NOMO-1 treated with dmso at 0.1 percent for 144 hours (cell line): ENCODE measurements around the gene PXDC1.

Experiments used
- DNase-seq: peaks from one replicate; lab custom pipeline; 2025; ENCODE audit not compliant: unreplicated experiment; lab: John Stamatoyannopoulos, UW

Gene PXDC1, protein sequence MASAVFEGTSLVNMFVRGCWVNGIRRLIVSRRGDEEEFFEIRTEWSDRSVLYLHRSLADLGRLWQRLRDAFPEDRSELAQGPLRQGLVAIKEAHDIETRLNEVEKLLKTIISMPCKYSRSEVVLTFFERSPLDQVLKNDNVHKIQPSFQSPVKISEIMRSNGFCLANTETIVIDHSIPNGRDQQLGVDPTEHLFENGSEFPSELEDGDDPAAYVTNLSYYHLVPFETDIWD

GRCh38 chr6:3751077-3751729 is at the start of gene PXDC1:
PXDC1 (minus strand) TSS chr6:3751713; CDS start chr6:3751531, 182 bp downstream.
- DNase-seq = no peak

GRCh38 chr6:3800850-3801591 is 49.5 kb upstream of the PXDC1 start:
- no peak for DNase-seq

DNA sequence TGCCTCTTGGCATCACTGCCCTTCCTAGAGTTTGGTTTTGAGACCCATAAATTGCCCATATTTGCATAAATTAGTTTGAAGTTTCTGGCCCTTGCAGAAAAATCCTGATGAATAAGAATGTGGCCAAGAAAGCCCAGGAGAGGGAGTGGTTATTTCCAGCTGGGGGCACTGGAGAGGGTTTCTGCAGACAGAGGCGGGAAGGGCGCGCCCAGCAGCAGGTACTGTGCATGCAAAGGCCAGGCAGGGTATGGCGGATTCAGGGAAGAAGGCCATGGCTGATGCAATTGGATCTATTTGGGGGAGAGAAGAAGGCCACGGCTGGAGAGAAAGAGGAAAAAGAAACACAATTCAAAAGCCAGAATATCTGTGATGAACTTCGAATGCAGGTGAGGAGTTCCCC is 48.2 kb upstream of the PXDC1 start:
- DNase-seq = no peak

DNA sequence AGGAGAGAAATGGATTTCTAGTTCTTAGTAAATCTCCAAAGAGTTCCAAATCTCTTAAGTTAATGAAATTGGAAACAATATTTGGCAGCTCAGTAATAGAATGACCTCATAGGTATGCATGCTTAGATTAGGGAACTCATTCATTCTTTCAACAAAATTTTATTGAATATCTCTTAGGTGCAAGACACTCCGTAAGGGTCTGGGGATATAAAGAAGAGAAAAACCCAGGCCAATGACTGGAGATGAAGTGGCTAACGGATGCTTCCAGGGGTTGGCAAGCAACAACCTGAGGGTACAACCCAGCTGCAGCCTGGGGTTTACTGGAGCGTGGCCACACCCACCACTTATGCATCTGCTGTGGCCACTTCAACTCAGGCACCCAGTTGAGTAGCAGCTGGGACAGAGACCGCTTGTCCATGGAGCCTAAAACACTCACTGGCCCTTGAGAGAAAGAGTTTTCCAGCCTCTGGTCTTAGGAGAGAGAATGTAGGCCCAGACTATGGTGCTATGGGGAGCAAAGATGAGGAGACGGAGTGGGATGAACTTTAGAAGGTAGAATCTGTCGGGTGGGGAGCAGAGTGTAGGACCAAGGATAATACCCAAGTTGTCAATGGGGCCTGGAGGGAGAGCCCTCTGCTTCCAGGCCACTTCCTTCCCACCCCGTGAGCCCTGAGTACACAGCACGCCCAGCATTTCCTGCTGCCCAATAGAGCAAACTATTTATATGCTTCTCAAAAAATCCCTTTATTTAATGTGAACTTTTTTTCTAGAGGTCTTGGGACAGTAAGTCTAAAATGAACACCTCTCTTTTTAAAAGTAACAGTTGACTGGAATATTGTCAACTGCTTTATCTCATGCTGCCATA is 46.8 kb upstream of the PXDC1 start:
- no peak for DNase-seq

DNA sequence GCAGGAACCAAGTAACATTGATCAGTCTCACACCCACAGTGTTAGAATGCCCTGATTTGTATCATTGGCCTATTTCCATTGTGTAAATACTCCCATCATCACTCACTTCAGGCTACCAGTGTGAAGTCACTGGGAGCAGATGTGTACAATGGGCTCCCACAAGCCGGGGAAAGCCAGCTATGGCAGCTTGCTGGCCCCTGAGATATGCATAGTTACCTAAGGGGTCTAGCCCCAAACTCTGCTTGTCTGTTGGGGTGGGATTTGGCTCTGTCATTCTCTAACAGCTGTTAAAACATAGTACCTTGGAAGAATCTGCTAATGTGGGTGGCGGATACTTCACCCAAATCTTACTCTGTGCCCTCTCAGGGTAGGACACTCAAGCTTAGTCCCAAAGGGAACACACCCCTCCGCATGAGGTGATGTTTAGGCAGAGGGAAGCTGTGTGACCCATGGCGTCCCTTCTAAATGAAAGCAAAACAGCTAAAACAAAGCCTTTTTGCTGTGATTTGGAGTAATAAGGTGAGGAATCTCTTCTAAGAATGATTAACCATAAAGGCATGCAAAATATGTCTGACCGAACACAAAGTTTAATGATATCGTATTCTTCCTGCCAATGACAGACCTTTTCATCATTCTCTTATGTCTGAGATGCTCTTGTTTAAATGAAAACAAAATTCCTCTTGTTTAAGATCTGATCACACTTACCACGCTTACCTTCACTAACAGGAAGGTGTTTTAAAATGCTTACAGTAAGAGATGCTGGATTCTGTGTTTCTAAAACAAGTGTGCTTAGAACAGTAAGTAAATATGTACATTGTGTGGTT is 45.9 kb upstream of the PXDC1 start:
- no peak for DNase-seq

DNA sequence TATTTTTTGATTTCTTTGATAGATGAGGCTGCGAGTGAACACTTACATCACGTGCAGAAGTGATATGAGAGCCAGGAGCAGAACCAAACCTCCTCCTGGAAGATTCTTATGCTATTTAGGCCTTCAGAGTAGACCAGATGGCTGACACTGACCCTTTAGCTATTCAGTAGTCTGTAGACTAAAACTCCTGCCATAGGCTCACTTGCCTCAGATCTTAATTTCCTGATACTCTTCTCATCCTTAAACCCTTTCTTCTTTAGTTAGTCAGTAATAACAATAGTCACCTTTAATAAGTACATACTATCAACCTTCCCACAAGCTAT is 45.2 kb upstream of the PXDC1 start:
- no peak for DNase-seq

DNA sequence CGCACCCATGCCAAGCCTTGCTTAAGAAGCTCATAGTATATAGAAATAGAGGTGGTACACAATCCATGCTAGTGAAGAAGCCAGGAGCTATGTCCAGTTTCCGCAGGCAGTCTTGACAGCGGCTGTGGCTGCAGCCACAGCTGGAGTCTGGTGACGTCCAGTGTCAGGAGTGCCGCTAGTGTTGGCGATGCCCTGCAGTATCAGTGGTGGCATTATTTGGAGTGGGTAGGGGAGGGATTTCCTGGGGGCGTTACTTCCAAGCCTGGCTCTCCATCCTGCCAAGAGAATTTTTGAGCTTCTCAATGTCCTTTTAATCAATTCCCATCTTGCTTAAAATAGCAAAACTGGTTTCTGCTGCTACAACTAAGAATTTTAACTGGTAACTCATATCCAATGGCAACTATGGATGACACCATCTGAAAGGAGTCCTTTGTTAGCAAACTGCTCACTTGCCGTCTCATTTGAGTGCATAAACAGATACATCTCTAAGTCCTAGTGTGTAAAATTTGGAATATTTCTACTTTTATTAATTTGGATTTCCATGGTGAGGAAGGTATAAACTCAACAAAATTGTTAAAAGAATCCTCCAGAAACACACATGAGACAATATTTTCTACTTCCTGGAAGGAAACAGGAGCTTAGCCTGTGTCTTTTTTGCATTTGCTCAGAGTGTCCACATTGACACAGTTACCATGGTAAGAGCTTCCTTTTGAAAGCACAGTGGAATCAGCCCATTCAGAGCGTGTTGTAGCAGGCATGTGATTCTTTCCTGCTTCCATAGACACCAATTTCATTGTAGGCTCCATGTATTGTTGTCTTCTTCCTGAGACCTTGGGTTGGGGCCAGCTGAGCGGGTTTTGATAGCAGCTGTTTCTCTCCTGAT is 44.6 kb upstream of the PXDC1 start:
- DNase-seq = no peak

GRCh38 chr6:3794092-3794491 is 42.6 kb upstream of the PXDC1 start:
- no peak for DNase-seq

GRCh38 chr6:3793545-3793944 is 42.0 kb upstream of the PXDC1 start:
- DNase-seq = no peak

GRCh38 chr6:3791526-3792203 is 40.2 kb upstream of the PXDC1 start:
- no peak for DNase-seq

- DNase-seq = no peak
These were observed 38.5 kb upstream of the PXDC1 start for GRCh38 chr6:3789896-3790558.

GRCh38 chr6:3789018-3789895 is 37.7 kb upstream of the PXDC1 start:
- DNase-seq = no peak

DNA sequence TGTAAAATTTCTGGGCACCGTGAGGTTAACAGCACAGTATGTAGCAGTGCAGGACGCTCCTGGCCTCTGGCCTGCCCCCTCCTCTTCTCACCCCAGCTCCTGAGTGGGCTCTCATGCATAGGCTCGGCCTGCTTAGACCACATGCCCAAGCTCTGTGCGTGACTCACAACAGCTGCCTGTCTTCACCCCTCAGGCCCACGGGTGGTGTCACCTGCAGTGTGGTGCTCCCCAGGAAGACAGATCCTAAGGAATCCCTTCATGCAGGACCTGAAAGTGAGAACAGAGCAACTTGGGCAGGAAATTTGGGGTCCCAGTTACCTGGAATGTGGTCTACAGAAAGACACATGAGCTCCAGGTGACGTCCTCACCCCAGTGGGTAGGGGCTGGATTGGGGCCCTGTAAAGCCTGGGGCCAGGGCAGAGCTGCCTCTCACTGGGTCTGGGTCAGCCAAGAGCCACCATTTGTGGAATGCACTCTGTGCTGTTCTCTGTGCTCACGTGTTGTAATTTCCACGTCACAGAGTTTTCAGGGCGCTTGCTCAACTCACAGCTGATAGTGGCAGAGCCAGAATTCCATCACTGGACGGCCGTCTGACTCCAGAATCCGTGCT is 37.0 kb upstream of the PXDC1 start:
- DNase-seq = no peak

DNA sequence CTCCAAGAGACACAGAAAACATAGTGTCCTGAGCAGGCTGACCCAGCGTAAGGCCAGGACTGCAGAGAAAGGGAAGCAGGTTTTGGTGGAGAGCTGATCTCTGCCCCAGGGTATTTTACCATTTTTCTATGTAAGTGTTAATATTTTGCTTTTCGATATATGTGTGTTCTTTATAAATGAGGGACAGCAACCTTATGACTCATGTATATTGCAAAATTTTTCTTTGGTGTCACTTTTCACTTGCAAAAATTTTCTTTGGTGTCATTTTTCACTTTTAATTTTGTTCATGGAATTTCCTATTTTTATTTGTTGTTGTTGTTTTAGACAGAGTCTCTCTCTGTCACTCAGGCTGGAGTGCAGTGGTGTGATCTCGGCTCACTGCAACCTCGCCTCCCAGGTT is 34.6 kb upstream of the PXDC1 start:
- no peak for DNase-seq

DNA sequence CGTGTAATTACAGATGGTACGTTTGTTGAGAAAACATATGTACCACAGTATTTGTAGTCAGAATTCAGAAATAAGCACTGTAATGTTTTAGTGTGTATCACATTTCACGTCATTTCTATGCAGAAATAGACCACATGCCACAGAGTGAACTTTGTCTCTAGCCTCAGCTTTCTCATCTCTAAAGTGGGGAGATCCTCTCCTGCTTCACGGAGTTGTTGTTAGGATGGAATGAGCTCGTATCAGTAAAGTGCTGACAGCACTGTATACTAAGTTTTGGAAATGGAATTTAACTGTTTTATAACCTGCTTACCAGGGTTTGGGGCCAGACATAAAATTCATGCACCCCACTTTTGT is 34.2 kb upstream of the PXDC1 start:
- DNase-seq = no peak

DNA sequence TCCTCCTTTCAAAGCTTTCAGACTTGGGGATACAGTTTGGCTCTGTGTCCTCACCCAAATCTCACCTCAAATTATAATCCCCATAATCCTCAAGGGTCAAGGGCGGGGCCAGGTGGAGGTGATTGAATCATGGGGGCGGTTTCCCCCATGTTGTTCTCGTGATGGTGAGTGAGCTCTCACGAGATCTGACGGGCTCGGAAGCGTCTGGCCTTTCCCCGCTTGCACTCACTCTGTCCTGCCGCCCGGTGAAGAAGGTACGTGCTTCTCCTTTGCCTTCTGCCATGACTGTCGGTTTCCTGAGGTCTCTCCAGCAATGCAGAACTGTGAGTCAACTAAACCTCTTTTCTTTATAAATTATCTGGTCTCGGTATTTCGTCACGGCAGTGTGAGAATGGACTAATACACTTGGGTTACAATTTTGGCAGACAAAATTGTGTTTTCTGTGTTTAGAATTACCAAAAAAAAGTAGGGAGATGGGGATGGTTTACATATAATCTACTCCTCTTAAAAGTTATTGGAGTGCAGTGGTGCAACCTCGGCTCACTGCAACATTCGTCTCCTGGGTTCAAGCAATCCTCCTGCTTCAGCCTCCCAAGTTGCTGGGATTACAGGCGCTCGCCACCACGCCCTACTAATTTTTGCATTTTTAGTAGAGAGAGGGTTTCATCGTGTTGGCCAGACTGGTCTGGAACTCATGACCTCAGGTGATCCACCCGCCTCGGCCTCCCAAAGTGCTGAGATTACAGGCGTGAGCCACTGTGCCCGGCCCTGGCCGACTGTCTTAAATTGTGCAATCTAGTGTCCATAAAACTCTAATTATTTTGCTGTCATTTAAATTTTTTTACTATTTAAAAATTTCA is 33.6 kb upstream of the PXDC1 start:
- no peak for DNase-seq
